GM12878 (cell line): ENCODE data around the gene ALG6.

ENCODE experiments used
- CHD4 ChIP-seq: fragments of 200-600 bp; sonication (generic); IDR thresholded peaks from 2 replicates; pipeline ENCODE4 v1.6.1; 2016; ENCODE audit warnings: mild to moderate bottlenecking
- EP300 ChIP-seq, 2 experiments: fragments of 150-350 bp in 1 of 2; IDR thresholded peaks; 2 replicates each; pipeline ENCODE4 v1.6.1; 2011 to 2012; ENCODE audit warnings: low read depth in 2 of 2, low read length in 2 of 2, borderline replicate concordance in 1 of 2, improper control_type of control experiment in 1 of 2, inconsistent platforms in 1 of 2; ENCODE audit not compliant: control insufficient read depth in 1 of 2
- MEF2A ChIP-seq: IDR thresholded peaks from 2 replicates; pipeline ENCODE4 v1.6.1; 2011; ENCODE audit warnings: low read depth, mild to moderate bottlenecking, low read length, moderate library complexity; ENCODE audit not compliant: insufficient read depth
- MEF2B ChIP-seq: fragments of 450-650 bp; IDR thresholded peaks from 2 replicates; pipeline ENCODE4 v1.6.1; 2018; ENCODE audit warnings: mild to moderate bottlenecking, moderate library complexity; ENCODE audit not compliant: partially characterized antibody, poor library complexity, severe bottlenecking
- POLR2A ChIP-seq: IDR thresholded peaks from 2 replicates; pipeline ENCODE4 v1.6.1; 2011; ENCODE audit warnings: low read depth, mild to moderate bottlenecking, low read length
- RAD51 ChIP-seq: fragments of 450-650 bp; IDR thresholded peaks from 2 replicates; pipeline ENCODE4 v1.6.1; 2016; ENCODE audit warnings: moderate library complexity, mild to moderate bottlenecking, inconsistent platforms
- RB1 ChIP-seq: fragments of 450-650 bp; formaldehyde crosslinking; IDR thresholded peaks from 2 replicates; pipeline ENCODE4 v1.6.1; 2017; ENCODE audit warnings: mild to moderate bottlenecking, borderline replicate concordance
- SIN3A ChIP-seq: IDR thresholded peaks from 2 replicates; pipeline ENCODE4 v1.6.1; 2012; ENCODE audit warnings: low read depth, low read length, improper control_type of control experiment
- SUZ12 ChIP-seq: fragments of 200-600 bp; sonication (generic); IDR thresholded peaks from one replicate; pipeline ENCODE4 v1.6.1; 2018; ENCODE audit warnings: antibody characterized with exemption, mild to moderate bottlenecking; ENCODE audit not compliant: unreplicated experiment
- ZNF384 ChIP-seq: IDR thresholded peaks from 2 replicates; pipeline ENCODE4 v1.6.1; 2012; ENCODE audit warnings: low read depth, mild to moderate bottlenecking, low read length, improper control_type of control experiment, borderline replicate concordance
- TF ChIP-seq, protein P1 (sequence below): IDR thresholded peaks from 2 replicates; pipeline ENCODE4 v1.6.1; 2011; ENCODE audit warnings: low read depth, mild to moderate bottlenecking, low read length, moderate library complexity, borderline replicate concordance; ENCODE audit errors: extremely low read depth
- TF ChIP-seq, protein P2 (sequence below): IDR thresholded peaks from 2 replicates; pipeline ENCODE4 v1.6.1; 2012; ENCODE audit warnings: low read length, inconsistent platforms
- TF ChIP-seq, protein P3 (sequence below), 3 experiments: IDR thresholded peaks in 2 of 3; conservative IDR thresholded peaks in 1 of 3; 2 replicates each; pipeline ENCODE4 v1.5.1; 2011; ENCODE audit warnings: low read depth in 3 of 3, low read length in 3 of 3, mild to moderate bottlenecking in 3 of 3, control low read depth in 2 of 3, moderate library complexity in 2 of 3, inconsistent platforms in 1 of 3, mixed read lengths in 1 of 3; ENCODE audit not compliant: control insufficient read depth in 2 of 3, insufficient read depth in 1 of 3; ENCODE audit errors: extremely low read depth in 1 of 3

DNA sequence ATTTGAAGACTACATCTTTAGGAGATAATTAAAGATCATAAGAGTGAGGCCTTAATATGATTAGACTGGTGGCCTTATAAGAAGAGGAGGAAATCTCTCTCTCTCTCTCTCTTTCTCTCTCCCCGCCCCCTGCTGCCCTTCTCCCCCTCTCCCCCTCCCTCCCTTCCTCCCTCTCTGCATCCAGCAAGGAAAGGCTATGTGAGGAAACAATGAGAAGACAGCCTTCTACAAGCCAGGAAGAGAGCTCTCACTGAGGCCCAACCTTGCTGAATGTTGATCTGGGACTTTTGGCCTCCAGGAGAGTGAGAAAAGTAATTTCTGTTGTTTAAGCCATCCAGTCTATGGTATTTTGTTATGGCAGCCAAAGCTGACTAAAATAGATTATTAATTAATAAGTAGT lies 23.5 kb upstream of the ALG6 start:
- TF ChIP-seq MEF2B, result no peak
- no peak for TF ChIP-seq EP300 (IDR thresholded peaks at IDR 0.05; ENCODE audit: borderline replicate concordance in 1 of 2, control insufficient read depth in 1 of 2, low read depth in 2 of 2, low read length in 2 of 2)
- no peak for TF ChIP-seq RB1
- TF ChIP-seq, protein P1, sequence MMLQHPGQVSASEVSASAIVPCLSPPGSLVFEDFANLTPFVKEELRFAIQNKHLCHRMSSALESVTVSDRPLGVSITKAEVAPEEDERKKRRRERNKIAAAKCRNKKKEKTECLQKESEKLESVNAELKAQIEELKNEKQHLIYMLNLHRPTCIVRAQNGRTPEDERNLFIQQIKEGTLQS, result no peak
- TF ChIP-seq, protein P2, sequence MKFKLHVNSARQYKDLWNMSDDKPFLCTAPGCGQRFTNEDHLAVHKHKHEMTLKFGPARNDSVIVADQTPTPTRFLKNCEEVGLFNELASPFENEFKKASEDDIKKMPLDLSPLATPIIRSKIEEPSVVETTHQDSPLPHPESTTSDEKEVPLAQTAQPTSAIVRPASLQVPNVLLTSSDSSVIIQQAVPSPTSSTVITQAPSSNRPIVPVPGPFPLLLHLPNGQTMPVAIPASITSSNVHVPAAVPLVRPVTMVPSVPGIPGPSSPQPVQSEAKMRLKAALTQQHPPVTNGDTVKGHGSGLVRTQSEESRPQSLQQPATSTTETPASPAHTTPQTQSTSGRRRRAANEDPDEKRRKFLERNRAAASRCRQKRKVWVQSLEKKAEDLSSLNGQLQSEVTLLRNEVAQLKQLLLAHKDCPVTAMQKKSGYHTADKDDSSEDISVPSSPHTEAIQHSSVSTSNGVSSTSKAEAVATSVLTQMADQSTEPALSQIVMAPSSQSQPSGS, result no peak
- TF ChIP-seq, protein P3, sequence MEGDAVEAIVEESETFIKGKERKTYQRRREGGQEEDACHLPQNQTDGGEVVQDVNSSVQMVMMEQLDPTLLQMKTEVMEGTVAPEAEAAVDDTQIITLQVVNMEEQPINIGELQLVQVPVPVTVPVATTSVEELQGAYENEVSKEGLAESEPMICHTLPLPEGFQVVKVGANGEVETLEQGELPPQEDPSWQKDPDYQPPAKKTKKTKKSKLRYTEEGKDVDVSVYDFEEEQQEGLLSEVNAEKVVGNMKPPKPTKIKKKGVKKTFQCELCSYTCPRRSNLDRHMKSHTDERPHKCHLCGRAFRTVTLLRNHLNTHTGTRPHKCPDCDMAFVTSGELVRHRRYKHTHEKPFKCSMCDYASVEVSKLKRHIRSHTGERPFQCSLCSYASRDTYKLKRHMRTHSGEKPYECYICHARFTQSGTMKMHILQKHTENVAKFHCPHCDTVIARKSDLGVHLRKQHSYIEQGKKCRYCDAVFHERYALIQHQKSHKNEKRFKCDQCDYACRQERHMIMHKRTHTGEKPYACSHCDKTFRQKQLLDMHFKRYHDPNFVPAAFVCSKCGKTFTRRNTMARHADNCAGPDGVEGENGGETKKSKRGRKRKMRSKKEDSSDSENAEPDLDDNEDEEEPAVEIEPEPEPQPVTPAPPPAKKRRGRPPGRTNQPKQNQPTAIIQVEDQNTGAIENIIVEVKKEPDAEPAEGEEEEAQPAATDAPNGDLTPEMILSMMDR (IDR thresholded peaks at IDR 0.05 in 2 of 3, conservative IDR thresholded peaks at IDR 0.05 in 1 of 3; ENCODE audit: control insufficient read depth in 2 of 3, extremely low read depth in 1 of 3, insufficient read depth in 1 of 3, low read depth in 3 of 3, low read length in 3 of 3), result no peak
- TF ChIP-seq SUZ12, result no peak
- no peak for TF ChIP-seq POLR2A
- TF ChIP-seq ZNF384, result no peak
- no peak for TF ChIP-seq RAD51
- no peak for TF ChIP-seq MEF2A
- no peak for TF ChIP-seq SIN3A
- no peak for TF ChIP-seq CHD4
